ENCODE data around the gene B9D1.

- no peak for TF ChIP-seq POLR2A (IDR thresholded peaks at IDR 0.05)
- TF ChIP-seq, protein P1, sequence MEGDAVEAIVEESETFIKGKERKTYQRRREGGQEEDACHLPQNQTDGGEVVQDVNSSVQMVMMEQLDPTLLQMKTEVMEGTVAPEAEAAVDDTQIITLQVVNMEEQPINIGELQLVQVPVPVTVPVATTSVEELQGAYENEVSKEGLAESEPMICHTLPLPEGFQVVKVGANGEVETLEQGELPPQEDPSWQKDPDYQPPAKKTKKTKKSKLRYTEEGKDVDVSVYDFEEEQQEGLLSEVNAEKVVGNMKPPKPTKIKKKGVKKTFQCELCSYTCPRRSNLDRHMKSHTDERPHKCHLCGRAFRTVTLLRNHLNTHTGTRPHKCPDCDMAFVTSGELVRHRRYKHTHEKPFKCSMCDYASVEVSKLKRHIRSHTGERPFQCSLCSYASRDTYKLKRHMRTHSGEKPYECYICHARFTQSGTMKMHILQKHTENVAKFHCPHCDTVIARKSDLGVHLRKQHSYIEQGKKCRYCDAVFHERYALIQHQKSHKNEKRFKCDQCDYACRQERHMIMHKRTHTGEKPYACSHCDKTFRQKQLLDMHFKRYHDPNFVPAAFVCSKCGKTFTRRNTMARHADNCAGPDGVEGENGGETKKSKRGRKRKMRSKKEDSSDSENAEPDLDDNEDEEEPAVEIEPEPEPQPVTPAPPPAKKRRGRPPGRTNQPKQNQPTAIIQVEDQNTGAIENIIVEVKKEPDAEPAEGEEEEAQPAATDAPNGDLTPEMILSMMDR (IDR thresholded peaks at IDR 0.05) = no peak
Observed at GRCh38 chr17:19404264-19404663, 41.7 kb upstream of the B9D1 start.

Measured in uterus (tissue), 2 donors.